ENCODE measurements around the gene HOXD11. TPM values are rescaled to one million over a fixed set of nuclear protein-coding genes. Genes with fewer than 3 reads are reported as not detected.

Gene HOXD11
- total RNA-seq, 4 donors from 2014 or later = not detected

DNA sequence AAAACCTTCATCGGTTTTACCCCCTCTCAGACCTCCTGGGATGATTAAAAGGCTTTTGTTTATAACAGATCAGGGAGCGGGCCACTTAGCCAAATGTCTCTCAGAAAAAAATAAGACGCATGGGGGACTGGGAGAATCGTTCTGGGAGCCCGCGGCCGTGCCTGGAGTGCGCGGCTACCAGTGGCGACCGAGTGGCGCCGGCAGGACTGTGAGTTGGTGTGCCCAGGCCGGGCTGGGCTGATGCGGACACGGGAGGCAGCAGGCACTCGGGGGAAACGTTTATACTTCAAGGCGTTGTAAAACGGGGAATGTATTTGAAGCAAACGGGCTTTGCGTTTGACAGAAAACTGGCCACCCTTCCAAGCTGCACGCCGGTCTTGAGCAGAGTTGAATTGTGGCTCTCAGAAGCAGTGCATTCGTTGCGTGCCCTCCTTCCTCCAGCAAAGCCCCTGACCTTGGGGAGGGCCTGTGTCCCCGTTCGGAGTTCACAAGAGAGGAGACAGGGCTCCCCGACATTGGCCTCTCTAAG lies 4.8 kb downstream of the HOXD11 start:
- H3K4me1 ChIP-seq = peaks cover 4 to 23% (median 13%) of the 10 kb centered on the region in 3 donors
- 13% methylated on average over 20 to 25 of the region's 29 CpGs for WGBS, 2 donors
- no peak overlapping the region for H3K4me3 ChIP-seq
- no peak for DNase-seq
- no peaks in the 10 kb centered on the region for H3K36me3 ChIP-seq
- H3K27ac ChIP-seq = no peak overlapping the region
- TF ChIP-seq POLR2A (IDR thresholded peaks at IDR 0.05) = no peak
- no peak for TF ChIP-seq CTCF (IDR thresholded peaks at IDR 0.05)
- intact Hi-C loops (cut with DNase I) = no loop called here
- no peaks in the 10 kb centered on the region for H3K9me3 ChIP-seq
- peaks cover 26 to 100% (median 78%) of the 10 kb centered on the region in 4 donors for H3K27me3 ChIP-seq

- Histone ChIP-seq H3K4me1 (peaks cover 0 to 17% (median 9%) of the 10 kb centered on the region in 3 donors), H3K9me3 (no peaks in the 10 kb centered on the region), H3K27me3 (peaks cover 31 to 100% (median 80%) of the 10 kb centered on the region in 4 donors), H3K4me3 (no peak overlapping the region), H3K27ac (no peak overlapping the region), H3K36me3 (no peaks in the 10 kb centered on the region)
- 9 to 19% methylated on average over 10 to 25 of the region's 40 CpGs for WGBS, 2 donors
- no peak for DNase-seq
- TF ChIP-seq POLR2A (IDR thresholded peaks at IDR 0.05) (no peak), CTCF (IDR thresholded peaks at IDR 0.05) (no peak)
- intact Hi-C loops (cut with DNase I) = no loop called here
These were observed 5.6 kb downstream of the HOXD11 start for GRCh38 chr2:176112375-176113302.

DNA sequence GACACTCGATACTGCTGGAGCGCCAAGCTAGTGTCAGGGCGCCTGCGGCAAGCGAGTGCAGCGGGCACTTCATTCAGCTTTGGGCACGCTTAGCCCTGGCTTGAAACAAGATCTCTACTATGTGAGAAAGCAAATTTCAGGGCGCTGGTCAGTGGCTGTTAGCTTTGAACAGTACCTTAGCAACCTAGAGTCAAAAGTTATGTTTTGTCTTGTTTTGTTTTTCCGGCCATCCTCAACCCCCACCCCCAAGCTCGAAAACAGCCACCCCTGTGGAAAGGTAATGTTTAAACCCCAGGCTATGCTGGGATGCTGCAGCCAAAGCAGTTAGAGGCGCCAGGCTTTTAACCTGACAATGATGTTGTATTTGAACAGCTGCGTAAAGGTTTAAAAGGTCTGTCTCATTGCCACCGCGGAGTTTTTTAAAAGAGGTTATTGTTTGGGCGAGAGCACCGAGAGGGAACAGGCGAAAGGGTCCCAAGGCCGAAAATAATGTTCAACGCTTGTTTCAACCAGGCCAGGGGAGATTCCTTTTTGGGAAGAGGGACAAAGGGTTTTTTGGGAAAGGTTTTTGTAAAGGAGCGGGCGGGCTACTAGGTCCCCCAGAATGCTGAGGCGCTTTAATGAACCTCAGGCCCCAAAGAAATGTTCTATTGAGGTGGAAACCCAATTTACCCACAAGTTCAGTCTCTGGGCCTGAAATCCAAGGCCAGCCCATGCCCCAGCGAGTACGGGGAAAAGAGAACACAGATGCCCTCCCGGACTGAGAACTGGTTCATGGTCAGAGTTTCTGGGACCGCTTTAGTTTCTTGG lies 7.2 kb downstream of the HOXD11 start:
- Histone ChIP-seq H3K4me3 (no peak overlapping the region), H3K36me3 (no peaks in the 10 kb centered on the region), H3K9me3 (no peaks in the 10 kb centered on the region), H3K27me3 (peaks cover 40 to 100% (median 72%) of the 10 kb centered on the region in 4 donors), H3K4me1 (peaks cover 0 to 4% (median 0%) of the 10 kb centered on the region in 3 donors), H3K27ac (no peak overlapping the region)
- intact Hi-C loops (cut with DNase I) = no loop called here
- WGBS, 2 donors = 11 to 22% methylated on average over 21 to 26 of the region's 26 CpGs
- DNase-seq = no peak
- TF ChIP-seq CTCF (IDR thresholded peaks at IDR 0.05) = no peak
- no peak for TF ChIP-seq POLR2A (IDR thresholded peaks at IDR 0.05)

DNA sequence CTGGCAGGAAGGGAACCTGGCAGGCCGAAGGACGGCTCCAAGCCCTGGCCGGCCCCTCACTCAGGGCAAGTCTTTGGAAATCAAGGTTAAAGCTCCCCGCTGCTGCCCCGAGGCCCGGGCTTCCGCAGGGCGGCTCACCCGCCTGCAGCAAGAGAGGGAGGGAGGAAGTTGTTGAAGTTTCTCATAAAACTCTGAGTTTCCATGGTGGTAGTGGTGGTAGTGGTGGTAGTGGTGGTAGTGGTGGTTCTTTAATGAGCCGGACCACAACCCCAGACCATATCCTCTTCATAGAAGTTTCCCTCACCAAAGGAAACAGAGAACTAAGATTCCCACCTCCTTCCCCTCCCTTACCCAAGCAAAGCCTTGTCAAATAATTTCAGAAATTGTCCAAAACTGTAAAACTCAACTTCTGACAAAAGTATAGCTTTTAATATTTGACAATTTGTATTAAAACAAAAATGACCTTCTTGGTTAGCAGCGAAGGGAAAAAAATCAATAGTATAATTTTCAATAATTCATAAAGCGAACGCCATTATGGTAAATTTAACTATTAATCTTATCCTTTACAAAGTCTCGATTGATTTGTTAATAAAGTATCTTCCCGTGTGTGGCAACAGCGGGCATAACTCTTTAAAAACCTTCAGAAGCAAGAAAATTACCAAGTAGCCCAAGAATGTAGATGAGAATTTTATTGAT lies 8.0 kb downstream of the HOXD11 start:
- 25 to 36% methylated on average over 9 to 14 of the region's 16 CpGs for WGBS, 2 donors
- no peak for TF ChIP-seq CTCF (IDR thresholded peaks at IDR 0.05)
- TF ChIP-seq POLR2A (IDR thresholded peaks at IDR 0.05) = no peak
- peaks cover 45 to 100% (median 67%) of the 10 kb centered on the region in 4 donors for H3K27me3 ChIP-seq
- intact Hi-C loops (cut with DNase I) = no loop called here
- no peak overlapping the region for H3K4me3 ChIP-seq
- no peak overlapping the region for H3K27ac ChIP-seq
- peaks cover 0 to 4% (median 0%) of the 10 kb centered on the region in 3 donors for H3K4me1 ChIP-seq
- no peak for DNase-seq
- H3K36me3 ChIP-seq = no peaks in the 10 kb centered on the region
- no peaks in the 10 kb centered on the region for H3K9me3 ChIP-seq

Measured in esophagus squamous epithelium (tissue), 5 donors.